HG02798 (cell line): ENCODE measurements around the gene METRN.
"Not testable (repeated sequence)": the region's sequence is repeated elsewhere in the genome, so short reads cannot be mapped to it uniquely, and the experiment has no call there.

Experiments
- ATAC-seq: cut with Tn5 transposase; IDR thresholded peaks from one replicate; pipeline ENCODE4 v1.9.1; 2021; ENCODE audit warnings: mild to moderate bottlenecking; ENCODE audit not compliant: unreplicated experiment, poor library complexity

METRN gene

DNA sequence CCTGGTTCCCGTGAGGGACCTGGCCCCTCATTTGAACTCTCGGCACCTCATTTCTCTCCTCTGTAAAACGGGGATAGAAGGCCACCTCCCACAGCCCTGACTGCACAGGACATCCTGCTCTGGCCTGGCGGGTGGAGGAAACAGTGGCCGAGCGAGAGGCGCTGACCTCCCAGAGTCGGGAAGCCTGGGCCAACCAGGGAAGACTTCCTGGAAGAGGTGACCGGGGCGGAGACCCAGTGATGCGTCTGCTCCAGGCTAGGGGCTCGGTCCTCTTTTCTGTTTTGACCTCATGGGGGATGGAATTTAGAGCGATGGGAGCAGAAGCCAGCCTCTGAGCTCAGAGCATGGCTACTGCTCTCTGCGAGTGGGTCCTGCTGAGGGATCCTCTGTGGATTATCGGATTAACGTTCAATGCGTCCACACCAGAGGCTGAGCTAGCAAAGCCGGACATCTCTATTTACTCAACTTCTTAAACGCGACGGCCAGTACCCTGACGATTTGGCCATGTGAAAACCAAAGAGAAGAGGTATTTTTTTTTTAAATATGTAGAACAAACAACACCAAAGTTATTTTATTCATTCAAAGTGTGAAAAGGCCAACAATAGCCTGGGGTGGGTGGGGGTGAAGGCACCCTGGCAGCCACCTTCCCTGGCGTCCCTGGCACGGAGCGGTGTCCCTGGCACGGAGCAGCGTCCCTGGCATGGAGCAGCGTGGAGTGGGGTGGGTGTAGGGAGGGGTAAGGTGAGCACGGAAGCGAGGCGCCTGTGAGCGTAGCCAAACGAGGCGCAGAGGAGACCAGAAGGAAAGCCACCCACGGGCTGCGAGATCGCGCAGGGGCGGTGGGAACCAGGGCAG, 36.5 kb downstream of the METRN start:
- no peak for ATAC-seq

DNA sequence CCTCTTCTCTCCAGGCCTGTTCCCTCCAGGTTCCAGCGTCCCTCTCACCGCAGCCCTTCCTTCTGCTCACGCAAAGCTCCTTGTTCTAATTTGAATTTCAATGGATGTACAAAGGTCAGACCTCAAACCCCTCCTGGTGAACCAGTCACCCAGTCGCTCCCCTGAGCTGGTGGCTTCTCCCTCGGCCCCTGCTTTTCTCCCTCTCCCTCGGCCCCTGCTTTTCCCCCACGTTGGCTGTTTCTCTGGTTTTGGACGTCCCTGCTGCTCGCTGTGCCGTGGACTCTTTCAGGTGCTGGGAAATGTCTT, 37.0 kb downstream of the METRN start:
- ATAC-seq: no peak

DNA sequence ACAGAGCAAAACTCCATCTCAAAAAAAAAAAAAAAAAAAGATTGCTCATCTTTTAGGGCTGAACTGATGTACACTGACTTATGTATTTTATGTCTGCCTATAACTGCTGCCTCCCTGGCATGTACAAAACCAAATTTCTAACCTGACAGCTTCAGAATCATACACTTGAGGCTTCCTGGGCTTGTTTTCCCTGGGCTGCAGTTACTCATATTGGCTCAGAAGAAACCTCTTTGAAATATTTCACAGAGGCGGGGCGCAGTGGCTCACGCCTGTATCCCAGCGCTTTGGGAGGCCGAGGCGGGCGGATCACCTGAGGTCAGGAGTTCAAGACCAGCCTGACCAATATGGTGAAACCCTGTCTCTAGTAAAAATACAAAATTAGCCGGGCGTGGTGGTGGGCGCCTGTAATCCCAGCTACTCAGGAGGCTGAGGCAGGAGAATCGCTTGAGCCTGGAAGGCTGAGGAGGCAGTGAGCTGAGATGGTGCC, 39.2 kb downstream of the METRN start:
- not testable (repeated sequence) for ATAC-seq

GRCh38 chr16:754656-755055, 39.7 kb downstream of the METRN start:
- ATAC-seq: no peak

DNA sequence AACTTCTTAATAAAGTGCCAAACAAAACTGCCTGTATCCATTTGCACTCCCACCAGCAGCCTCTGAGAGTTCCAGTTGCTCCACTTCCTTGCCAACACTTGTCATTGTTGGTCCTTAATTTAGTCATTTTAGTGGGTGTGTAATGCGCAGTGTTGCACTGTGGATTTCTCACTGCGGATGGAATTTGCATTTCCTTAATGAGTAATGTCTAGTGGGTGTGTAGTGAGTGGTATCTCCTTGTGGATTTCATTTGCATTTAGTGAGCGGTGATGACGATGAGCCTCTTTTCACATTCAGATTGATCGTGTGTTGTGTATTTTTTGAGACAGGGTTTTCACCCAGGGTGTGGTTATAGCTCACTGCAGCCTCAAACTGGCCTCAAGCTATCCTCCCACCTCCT, 41.5 kb downstream of the METRN start:
- no peak for ATAC-seq

- no peak for ATAC-seq
Measured at GRCh38 chr16:759110-759910, 44.4 kb downstream of the METRN start.

GRCh38 chr16:760065-760464, 45.1 kb downstream of the METRN start:
- ATAC-seq: no peak

- ATAC-seq: no peak
Measured at GRCh38 chr16:760545-761343, 45.8 kb downstream of the METRN start, which contains the start of gene MSLN. TSS of gene MSLN (plus strand) at chr16:760734. CDS start at chr16:762681, 1,947 bp downstream.

GRCh38 chr16:761625-762513, 47.0 kb downstream of the METRN start:
- no peak for ATAC-seq

DNA sequence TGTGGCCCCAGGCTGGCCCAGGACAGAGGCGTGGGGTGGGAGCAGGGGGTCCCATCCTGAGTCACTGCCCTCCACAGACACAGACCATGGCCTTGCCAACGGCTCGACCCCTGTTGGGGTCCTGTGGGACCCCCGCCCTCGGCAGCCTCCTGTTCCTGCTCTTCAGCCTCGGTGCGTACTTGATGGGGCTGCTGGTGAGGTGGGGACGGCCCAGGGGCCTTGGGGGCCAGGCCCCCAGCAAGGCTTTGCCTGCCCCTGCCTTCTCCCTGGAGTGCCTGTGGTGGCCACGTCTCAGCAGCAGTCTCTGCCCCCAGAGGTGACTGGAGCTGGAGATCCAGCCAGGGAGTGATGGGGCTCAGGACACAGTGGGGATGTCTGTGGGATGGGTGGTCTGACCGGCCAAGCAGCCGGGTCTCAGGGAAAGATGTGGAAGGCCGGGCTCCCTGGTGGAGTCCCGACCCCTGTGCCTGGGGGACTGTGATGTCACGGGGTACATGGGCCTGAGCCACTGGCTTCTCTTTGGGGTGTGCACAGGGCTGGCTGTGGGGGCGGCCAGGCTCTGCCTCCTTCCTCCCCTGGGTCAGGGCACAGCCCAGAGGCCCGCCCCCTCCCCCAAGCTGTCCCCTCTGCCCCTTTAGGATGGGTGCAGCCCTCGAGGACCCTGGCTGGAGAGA, 47.8 kb downstream of the METRN start:
- no peak for ATAC-seq

GRCh38 chr16:763369-764183, 48.7 kb downstream of the METRN start:
- ATAC-seq: no peak

GRCh38 chr16:764184-764750, 49.3 kb downstream of the METRN start:
- no peak for ATAC-seq

DNA sequence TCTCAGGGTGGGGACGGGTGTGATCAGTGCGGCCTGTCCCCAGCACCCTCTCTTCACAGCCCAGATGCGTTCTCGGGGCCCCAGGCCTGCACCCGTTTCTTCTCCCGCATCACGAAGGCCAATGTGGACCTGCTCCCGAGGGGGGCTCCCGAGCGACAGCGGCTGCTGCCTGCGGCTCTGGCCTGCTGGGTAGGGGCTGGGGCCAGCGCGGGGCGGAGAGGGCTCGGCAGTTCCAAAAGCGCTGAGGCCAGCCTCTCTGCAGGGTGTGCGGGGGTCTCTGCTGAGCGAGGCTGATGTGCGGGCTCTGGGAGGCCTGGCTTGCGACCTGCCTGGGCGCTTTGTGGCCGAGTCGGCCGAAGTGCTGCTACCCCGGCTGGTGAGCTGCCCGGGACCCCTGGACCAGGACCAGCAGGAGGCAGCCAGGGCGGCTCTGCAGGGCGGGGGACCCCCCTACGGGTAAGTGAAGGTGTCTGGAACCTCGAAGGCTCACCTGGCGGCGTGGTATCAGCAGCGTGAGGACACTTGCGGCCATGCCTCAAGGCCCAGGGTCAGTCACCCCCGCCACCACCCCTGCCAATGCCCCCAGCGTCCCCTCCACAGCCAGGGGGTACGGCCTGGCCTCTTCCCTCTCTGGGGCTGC, 50.0 kb downstream of the METRN start:
- no peak for ATAC-seq

- ATAC-seq: no peak
Measured at GRCh38 chr16:765488-765865, 50.6 kb downstream of the METRN start.

- no peak for ATAC-seq
Measured at GRCh38 chr16:766008-766819, 51.3 kb downstream of the METRN start.

DNA sequence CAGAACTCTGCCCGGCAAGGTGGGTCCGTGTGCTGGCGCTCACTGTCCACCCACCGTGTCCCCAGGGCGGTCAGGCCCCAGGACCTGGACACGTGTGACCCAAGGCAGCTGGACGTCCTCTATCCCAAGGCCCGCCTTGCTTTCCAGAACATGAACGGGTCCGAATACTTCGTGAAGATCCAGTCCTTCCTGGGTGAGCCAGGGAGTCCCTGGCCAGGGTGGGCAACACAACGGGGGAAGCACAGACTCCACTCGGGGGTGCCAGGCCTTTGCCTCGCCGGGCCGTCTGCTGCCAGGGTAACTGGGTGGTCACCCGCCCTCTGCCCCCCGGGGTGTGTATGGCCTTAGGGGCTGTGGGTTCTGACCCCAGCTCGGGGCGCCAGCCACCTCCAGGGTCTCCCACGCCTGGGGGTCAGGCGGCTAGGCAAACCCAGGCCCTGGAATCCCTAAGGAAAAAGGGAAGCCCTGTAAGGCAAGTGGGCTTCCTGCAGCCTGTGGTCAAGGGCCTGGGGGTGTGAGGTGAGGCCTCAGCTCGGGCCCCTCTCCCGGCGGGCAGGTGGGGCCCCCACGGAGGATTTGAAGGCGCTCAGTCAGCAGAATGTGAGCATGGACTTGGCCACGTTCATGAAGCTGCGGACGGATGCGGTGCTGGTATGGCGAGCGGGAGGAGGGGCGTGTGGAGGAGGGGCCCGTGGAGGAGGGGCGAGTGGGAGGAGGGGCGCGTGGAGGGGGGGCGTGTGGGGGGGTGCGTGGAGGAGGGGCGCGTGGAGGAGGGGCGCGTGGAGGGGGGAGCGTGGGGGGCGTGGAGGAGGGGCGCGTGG, 52.1 kb downstream of the METRN start:
- ATAC-seq: no peak
